Measurements from ENCODE around the gene HCFC1.

DNA sequence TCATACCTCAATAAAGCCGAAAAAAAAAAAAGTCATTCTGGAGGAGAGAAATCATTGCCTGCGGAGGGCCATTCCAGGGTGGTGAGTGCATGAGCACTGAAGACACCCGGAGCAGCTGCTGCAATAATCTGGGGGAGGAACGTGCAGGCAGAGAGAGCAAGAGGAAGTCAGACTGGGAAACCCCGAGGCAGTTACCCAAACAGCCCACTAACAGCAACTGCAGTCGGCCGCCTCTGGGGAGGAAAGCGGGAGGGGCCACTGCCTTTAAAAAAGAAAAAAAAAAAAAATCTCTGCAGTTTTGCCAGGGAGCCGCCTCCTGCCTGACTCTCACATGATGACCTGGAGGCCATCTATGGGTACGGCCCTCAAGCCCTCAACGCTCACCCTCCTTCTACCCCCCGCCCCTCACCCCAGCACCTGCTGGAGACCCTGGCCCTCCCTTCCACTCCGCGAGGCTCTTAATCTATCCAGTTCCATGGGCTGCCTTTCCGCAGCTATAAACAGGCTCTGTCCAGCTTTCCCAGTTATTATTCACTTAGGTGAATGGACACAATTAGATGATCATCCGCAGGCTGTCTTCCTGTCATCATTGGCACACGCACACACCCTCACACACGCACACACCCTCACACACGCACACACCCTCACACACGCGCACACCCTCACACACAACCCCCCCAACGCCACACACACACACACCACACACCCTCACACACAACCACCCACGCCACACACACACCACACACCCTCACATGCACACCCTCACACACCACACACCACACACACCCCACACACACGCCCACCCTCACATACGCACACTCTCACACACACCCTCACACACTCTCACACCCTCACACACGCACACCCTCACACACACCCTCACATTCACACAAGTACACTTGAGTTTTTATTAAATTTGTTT, 70.5 kb downstream of the HCFC1 start:
- TF ChIP-seq ZC3H4 (CRISPR knock-in tag; IDR thresholded peaks at IDR 0.05; ENCODE audit: borderline replicate concordance) (no peak), ZBTB7A (IDR thresholded peaks at IDR 0.05; ENCODE audit: borderline replicate concordance, control insufficient read depth, low read depth, low read length) (no peak), ZFX (CRISPR knock-in tag; IDR thresholded peaks at IDR 0.05) (no peak)
